Stimulated activated CD4-positive, alpha-beta T cell treated with anti-CD3 and anti-CD28 coated beads, Interleukin-1b, Interleukin-23, amount 100 ng/mL, for 1 hour (primary cell): ENCODE measurements around the gene FBXL7.

ENCODE experiments used
- DNase-seq, 2 donors: peaks; one replicate each; pipeline ENCODE4 v3.0.0-alpha.2; 2020; ENCODE audit warnings: low read depth in 2 of 2

FBXL7 gene

GRCh38 chr5:15614679-15615078, 114.7 kb downstream of the FBXL7 start:
- DNase-seq, result no peak

GRCh38 chr5:15615859-15616258, 115.9 kb downstream of the FBXL7 start:
- no peak for DNase-seq

GRCh38 chr5:15618938-15619337, 119.0 kb downstream of the FBXL7 start:
- DNase-seq, result no peak

GRCh38 chr5:15620501-15620900, 120.5 kb downstream of the FBXL7 start:
- DNase-seq, result no peak

GRCh38 chr5:15621094-15621493, 121.1 kb downstream of the FBXL7 start:
- no peak for DNase-seq

GRCh38 chr5:15623794-15624193, 123.8 kb downstream of the FBXL7 start:
- DNase-seq, result no peak

GRCh38 chr5:15627109-15627508, 127.1 kb downstream of the FBXL7 start:
- DNase-seq, result no peak

- DNase-seq, result no peak
These were observed 127.7 kb downstream of the FBXL7 start for GRCh38 chr5:15627647-15628046.

GRCh38 chr5:15630441-15630840, 130.5 kb downstream of the FBXL7 start:
- no peak for DNase-seq

GRCh38 chr5:15634591-15635288, 134.8 kb downstream of the FBXL7 start:
- no peak for DNase-seq

- DNase-seq, result no peak
These were observed 135.3 kb downstream of the FBXL7 start for GRCh38 chr5:15635289-15635616.

- DNase-seq, result no peak
These were observed 137.4 kb downstream of the FBXL7 start for GRCh38 chr5:15637345-15637744.

GRCh38 chr5:15637886-15638285, 137.9 kb downstream of the FBXL7 start:
- DNase-seq, result no peak

- no peak for DNase-seq
These were observed 138.3 kb downstream of the FBXL7 start for GRCh38 chr5:15638296-15638695.

- no peak for DNase-seq
These were observed 139.3 kb downstream of the FBXL7 start for GRCh38 chr5:15639288-15639687.

- no peak for DNase-seq
These were observed 140.1 kb downstream of the FBXL7 start for GRCh38 chr5:15640116-15640515.

- DNase-seq, result no peak
These were observed 143.8 kb downstream of the FBXL7 start for GRCh38 chr5:15643731-15644130.

GRCh38 chr5:15645381-15646160, 145.6 kb downstream of the FBXL7 start:
- no peak for DNase-seq

GRCh38 chr5:15646371-15646770, 146.4 kb downstream of the FBXL7 start:
- no peak for DNase-seq

GRCh38 chr5:15647251-15647650, 147.3 kb downstream of the FBXL7 start:
- no peak for DNase-seq

- DNase-seq, result no peak
These were observed 150.3 kb downstream of the FBXL7 start for GRCh38 chr5:15650266-15650665.

- no peak for DNase-seq
These were observed 154.8 kb downstream of the FBXL7 start for GRCh38 chr5:15654779-15655178.

GRCh38 chr5:15655683-15656082, 155.7 kb downstream of the FBXL7 start:
- no peak for DNase-seq

- no peak for DNase-seq
These were observed 165.0 kb downstream of the FBXL7 start for GRCh38 chr5:15664961-15665360.
